Activated gamma-delta T cell treated with anti-CD3 and anti-CD28 coated beads, Interleukin-2, amount 50 U/mL, for 16 hours (primary cell): ENCODE results near the gene ELL2.

Experiments
- DNase-seq: peaks from one replicate; pipeline ENCODE4 v3.0.0-alpha.2; 2020; ENCODE audit warnings: low read depth

The ELL2 gene

DNA sequence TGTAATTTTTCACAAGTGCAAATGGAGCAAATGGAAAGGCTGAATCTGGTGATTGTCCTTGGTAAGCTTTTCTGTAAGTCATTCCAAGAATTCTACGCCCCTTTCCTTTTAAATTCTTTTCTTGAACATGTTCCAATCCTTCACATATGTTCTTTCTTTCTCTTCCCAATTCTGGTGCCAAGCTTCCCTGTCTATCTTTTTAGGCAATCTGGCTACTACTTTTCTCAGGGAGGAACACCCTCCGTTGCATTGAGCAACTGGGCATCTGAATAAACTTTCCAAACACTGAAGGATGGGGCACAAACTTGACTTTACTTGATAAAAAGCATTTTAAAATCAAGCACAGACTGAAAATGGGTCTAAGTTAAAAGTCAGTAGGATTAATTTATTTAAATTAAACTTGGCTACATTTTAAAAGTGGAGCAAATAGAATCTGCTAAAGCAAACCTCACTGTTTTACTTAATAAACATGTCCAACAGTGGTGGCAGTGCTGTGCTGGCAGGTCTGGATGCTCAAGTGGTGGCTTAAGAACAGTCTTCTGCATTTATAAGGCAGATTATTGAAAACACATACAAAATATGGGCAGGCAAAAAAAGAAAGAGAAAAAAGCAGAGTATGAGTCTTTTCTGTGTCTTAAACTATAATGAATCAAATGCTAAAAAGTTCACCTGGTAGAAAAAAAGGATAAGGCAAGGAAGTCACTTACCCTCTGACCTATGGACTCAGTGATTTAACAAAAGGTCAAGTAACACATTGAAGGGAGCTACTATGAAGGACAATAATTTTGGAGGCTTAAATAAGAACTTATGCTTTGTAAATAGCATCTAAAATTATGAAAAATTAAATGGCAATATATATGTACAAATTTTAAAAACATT is 5.4 kb downstream of the ELL2 start:
- DNase-seq = no peak

GRCh38 chr5:95954716-95955115 is 6.9 kb downstream of the ELL2 start:
- no peak for DNase-seq

DNA sequence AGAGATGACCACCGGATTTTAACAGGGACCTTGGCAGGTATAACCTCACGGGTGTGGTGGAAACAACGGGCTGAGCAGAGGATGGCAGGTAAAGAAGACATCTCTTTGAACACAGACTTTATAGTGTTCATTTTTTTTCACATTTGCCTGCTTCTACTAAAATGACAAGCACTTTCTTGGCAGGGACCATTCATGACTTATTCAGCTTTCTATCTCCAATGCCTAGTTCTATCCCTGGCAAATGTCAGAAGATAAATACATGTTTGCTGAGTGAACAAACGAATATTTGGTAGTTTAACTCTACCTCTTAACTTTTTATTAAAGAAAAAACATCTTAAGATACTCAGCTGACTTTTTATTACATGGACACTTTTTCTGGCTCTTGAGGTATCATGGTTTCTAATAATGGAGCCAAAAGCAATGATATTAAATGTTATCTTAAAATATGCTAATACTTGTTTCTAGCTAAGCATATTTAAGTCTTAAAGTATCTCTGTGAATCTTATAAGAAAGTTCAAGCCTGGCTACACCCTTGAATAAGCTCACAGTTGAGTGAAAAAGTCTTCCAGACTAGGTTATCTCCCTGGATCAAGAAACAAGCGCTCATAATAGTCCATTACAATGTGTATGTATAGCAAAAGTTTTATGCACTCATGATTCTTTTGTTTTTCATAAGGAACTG is 8.5 kb downstream of the ELL2 start:
- no peak for DNase-seq

GRCh38 chr5:95951916-95952315 is 9.7 kb downstream of the ELL2 start:
- DNase-seq = no peak

GRCh38 chr5:95949810-95950209 is 11.8 kb downstream of the ELL2 start:
- DNase-seq = no peak

GRCh38 chr5:95948631-95949030 is 13.0 kb downstream of the ELL2 start:
- DNase-seq = no peak

GRCh38 chr5:95946451-95946850 is 15.2 kb downstream of the ELL2 start:
- DNase-seq = no peak

- DNase-seq = no peak
These were observed 18.7 kb downstream of the ELL2 start for GRCh38 chr5:95942968-95943367.

GRCh38 chr5:95942414-95942813 is 19.2 kb downstream of the ELL2 start:
- DNase-seq = no peak

GRCh38 chr5:95941756-95942155 is 19.9 kb downstream of the ELL2 start:
- DNase-seq = no peak

DNA sequence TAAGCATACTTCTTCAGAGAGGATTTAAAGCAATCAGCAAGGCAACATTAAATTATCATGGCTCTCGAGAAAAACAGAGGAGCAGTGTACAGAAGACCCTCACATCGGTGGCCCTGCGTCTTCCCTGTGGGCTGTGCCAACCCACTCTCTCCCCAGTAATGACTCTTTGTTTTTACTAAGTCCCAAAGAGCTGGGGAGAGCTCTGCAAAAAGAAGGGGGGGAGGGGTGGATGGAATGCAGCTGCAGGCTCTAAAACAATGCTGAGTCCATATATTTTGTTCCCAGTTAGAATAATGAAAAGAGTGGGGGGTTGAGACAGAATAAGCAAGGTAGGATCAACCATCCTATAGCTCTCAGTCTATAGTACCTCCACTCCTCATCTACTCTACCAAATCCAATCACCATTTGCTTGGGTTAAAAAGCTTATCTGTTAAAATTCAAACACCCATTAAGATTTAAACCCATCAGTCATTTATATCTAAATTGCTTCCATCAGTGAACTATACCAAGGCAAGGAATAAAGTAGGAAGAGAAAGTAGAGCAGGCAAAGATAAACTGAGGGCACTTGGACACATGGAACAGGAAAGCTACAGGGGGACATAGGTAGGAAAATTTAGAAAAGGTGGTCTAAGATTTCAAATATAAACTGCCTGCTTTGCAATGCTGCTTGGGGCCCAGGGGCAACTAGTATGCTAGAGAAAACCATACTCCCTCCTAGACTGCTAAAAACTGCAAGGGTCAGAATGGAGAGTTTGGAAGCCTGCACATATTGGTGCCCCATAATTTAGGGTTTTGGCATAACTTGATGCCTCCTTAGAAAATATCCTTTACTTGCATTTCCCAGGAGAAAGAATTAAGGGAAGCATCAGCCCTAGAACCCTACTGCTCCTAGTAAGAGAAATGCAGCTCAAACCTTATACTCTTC is 20.6 kb downstream of the ELL2 start:
- no peak for DNase-seq

DNA sequence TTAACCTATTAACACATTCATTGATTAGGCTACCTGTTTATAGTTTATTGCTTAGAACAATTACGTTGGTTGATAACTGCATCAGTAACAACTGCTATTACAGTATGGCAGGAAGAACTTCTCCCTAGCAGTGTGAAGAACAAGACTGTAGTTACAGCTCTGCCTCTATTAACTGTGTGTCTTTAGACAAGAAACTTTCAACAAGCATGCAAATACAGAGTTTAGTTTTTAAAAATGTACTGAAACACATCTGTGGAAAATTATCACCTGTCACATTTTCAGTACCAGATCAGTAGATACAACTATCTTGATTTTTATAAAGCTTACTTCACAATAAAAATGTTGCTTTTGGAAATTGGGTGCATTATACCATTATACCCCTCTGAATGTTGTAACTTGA is 22.2 kb downstream of the ELL2 start:
- DNase-seq = no peak

GRCh38 chr5:95938766-95939165 is 22.9 kb downstream of the ELL2 start:
- no peak for DNase-seq

DNA sequence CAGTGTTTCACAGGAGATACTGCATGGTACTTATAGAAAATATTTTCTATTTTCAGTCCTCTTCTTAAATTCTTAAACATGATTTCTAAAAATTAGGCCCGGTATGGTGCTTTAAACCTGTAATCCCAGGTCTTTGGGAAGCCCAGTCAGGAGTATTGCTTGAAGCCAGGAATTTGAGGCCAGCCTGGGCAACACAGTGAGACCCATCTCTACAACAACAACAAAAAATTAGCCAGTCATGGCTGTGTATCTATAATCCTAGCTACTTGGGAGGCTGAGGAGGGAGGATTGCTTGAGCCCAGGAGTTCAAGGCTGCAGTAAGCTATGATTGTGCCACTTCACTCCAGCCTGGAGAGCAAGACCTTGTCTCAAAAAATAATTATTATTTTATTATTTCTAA is 23.3 kb downstream of the ELL2 start:
- DNase-seq = no peak

- DNase-seq = no peak
These were observed 24.0 kb downstream of the ELL2 start for GRCh38 chr5:95937607-95938152.

DNA sequence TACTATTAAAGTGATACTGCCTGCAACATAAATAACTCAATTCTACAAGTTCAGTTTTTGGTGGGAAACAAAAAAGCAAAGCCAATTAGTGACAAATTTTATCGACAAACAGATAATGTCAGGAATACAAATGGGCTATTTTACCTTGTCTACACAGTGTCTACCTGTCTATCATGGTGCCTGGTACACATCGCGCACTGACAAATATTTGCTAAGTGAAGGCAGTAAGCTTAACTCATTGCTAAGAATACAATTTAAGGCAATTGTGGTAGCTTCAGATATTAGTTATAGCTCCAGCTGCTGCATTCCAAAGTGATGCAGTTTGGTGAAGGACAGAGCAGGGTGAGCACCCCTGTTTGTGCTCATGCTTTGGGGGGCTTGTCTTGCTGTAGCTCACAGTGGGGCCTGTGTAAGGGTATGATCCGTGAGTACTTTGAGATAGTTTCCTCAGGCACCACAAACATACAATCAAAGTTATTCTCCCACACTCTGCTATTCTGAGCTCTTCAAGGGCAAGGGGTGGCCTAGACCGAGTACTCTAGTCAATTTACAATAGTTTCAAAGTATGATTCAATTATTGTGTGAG is 24.7 kb downstream of the ELL2 start:
- no peak for DNase-seq

DNA sequence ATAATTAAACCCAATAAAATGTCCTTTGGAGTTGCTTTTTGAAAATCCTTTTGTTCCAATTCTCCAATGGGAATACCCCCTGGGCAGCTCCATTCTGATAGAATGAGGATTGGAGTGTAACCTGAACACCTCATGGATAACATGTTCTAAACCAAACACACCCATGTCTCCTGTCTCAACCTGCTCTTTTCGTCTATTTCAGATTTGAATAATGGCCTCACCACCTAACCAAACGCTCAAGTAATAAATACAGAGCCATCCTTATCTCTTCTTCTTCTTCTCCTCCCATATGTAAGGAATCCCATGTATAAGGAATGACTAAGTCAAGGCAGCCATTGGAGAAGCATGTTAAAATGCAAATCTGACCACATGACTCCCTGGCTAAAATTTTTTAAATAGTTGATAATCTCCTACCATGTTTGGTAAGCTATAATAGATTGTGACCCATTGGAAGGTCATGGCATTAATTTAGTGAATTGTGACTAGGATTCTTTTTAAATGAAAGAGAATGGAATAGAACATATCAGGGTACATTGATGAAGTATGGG is 26.0 kb downstream of the ELL2 start:
- no peak for DNase-seq

DNA sequence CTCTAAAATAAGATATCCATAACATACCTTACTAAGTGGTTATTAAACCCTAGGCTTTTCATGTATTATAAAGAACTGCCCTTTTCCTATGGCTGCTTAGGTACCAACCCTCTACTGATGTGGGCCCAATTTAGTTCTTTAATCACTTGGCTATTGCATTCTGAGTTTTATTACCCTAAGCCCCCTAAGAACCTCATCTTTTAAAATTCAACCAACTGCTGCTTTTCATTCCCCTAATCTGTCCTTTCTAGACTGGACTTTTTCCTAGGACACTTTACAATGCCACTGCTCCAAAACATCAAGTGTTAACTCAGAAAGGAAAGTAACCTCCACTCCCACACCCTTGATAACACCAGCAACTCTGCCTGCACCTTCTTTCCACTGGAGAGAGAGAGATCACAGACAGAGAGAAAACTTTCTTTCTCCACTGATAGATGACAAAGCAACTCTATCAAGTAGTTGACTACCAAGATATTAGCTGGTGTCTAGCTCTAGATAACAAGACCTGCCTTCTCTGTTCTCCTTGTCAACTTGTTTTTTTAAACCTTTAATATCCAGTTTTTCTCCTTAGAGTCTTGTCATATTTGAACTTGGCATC is 27.3 kb downstream of the ELL2 start:
- no peak for DNase-seq

- no peak for DNase-seq
These were observed 28.7 kb downstream of the ELL2 start for GRCh38 chr5:95932941-95933340.

GRCh38 chr5:95931079-95931833 is 30.4 kb downstream of the ELL2 start:
- DNase-seq = no peak
